Endothelial cell of umbilical vein (primary cell): ENCODE data around the gene BTK. TPM values are rescaled to one million over a fixed set of nuclear protein-coding genes. Genes with fewer than 3 reads are reported as not detected.

Experiments used
- BruUV-seq: library from RNA; stranded (reverse); fragments of 400-500 nt; replicated peaks from 2 replicates; lab custom pipeline; 2021; lab: Mats Ljungman, UMichigan
- CTCF ChIA-PET: fragments of 300-600, 350-600 bp; sonication (Branson Sonifier 250); formaldehyde crosslinking; loops from one replicate; lab custom pipeline; 2021; ENCODE audit warnings: antibody characterized with exemption, inconsistent platforms; lab: Charles Lee
- POLR2A ChIA-PET: fragments of 300-600, 350-600 bp; sonication (Branson Sonifier 250); formaldehyde crosslinking; loops from one replicate; lab custom pipeline; 2021; ENCODE audit warnings: antibody characterized with exemption, inconsistent platforms; lab: Charles Lee
- DNase-seq: peaks from one replicate; pipeline ENCODE4 v3.0.0-alpha.2; 2011; ENCODE audit warnings: low read depth, low spot score
- FAIRE-seq: peaks from 2 replicates; lab custom pipeline; 2011; peaks lifted over from hg19 to GRCh38; lab: Jason Lieb, UNC
- H2AFZ ChIP-seq: 2 replicates; pipeline ENCODE4 v1.6.0; 2012; ENCODE audit warnings: low read depth, low read length, control low read depth, inconsistent platforms
- H3K27ac ChIP-seq: 2 replicates; pipeline ENCODE4 v1.5.1; 2011; ENCODE audit warnings: low read depth, mild to moderate bottlenecking, control low read depth, low read length, moderate library complexity; ENCODE audit not compliant: insufficient read depth
- H3K27me3 ChIP-seq, 2 experiments: 2 replicates each; pipeline versions ENCODE4 v1.6.0 to v1.6.1; 2011; ENCODE audit warnings: low read length in 2 of 2, mixed read lengths in 1 of 2; ENCODE audit not compliant: control insufficient read depth in 2 of 2, insufficient read depth in 2 of 2
- H3K36me3 ChIP-seq, 2 experiments: 2 replicates in 1 of 2; 3 replicates in 1 of 2; pipeline ENCODE4 v1.5.1; 2011; ENCODE audit warnings: low read length in 2 of 2, mild to moderate bottlenecking in 1 of 2, moderate library complexity in 1 of 2; ENCODE audit not compliant: control insufficient read depth in 2 of 2, insufficient read depth in 2 of 2; ENCODE audit errors: extremely low read depth in 1 of 2
- H3K4me1 ChIP-seq: 3 replicates; pipeline ENCODE4 v1.5.1; 2011; ENCODE audit warnings: mild to moderate bottlenecking, low read length; ENCODE audit not compliant: control insufficient read depth, insufficient read depth; ENCODE audit errors: extremely low read depth
- H3K4me2 ChIP-seq: 2 replicates; pipeline ENCODE4 v1.6.1; 2011; ENCODE audit warnings: low read length, control low read depth, mixed read lengths; ENCODE audit not compliant: insufficient read depth
- H3K4me3 ChIP-seq, 3 experiments: fragments of 200-600 bp in 1 of 3; sonication (generic), shearing (Covaris generic) in 1 of 3; replicated peaks in 1 of 3; 2 replicates each; pipeline ENCODE4 v1.5.1; 2011 to 2016; ENCODE audit warnings: control low read depth in 3 of 3, low read length in 3 of 3, mild to moderate bottlenecking in 2 of 3, inconsistent platforms in 1 of 3, low read depth in 1 of 3, moderate library complexity in 1 of 3; ENCODE audit not compliant: insufficient read depth in 1 of 3
- H3K79me2 ChIP-seq: 2 replicates; pipeline ENCODE4 v1.6.0; 2012; ENCODE audit warnings: low read length, inconsistent platforms; ENCODE audit not compliant: control insufficient read depth, insufficient read depth
- H3K9ac ChIP-seq: replicated peaks from 2 replicates; pipeline ENCODE3; 2011; ENCODE audit warnings: low read length, control low read depth; ENCODE audit not compliant: insufficient read depth; ENCODE audit errors: extremely low read depth
- H3K9me1 ChIP-seq: replicated peaks from 3 replicates; pipeline ENCODE4 v1.6.0; 2011; ENCODE audit warnings: mild to moderate bottlenecking, low read length; ENCODE audit not compliant: control insufficient read depth, insufficient read depth; ENCODE audit errors: extremely low read depth
- H3K9me3 ChIP-seq: replicated peaks from 2 replicates; pipeline ENCODE4 v1.5.1; 2012; ENCODE audit warnings: low read length, inconsistent platforms; ENCODE audit not compliant: control insufficient read depth, insufficient read depth
- H4K20me1 ChIP-seq: replicated peaks from 2 replicates; pipeline ENCODE3; 2011; ENCODE audit warnings: mild to moderate bottlenecking, low read length; ENCODE audit not compliant: control insufficient read depth, insufficient read depth; ENCODE audit errors: extremely low read depth
- CTCF ChIP-seq, 2 donors: IDR thresholded peaks; 1 replicate in 1 of 2; 2 replicates in 1 of 2; pipeline ENCODE4 v1.5.1; 2011; ENCODE audit warnings: low read length in 2 of 2, mild to moderate bottlenecking in 2 of 2, moderate library complexity in 2 of 2, control low read depth in 1 of 2, inconsistent platforms in 1 of 2, low read depth in 1 of 2; ENCODE audit not compliant: insufficient read depth in 1 of 2; ENCODE audit errors: extremely low read depth in 1 of 2
- EZH2 ChIP-seq: IDR thresholded peaks from 2 replicates; pipeline ENCODE4 v1.6.1; 2012; ENCODE audit warnings: borderline replicate concordance, low read depth, mild to moderate bottlenecking, moderate library complexity, low read length, inconsistent platforms; ENCODE audit not compliant: severe bottlenecking
- FOS ChIP-seq: IDR thresholded peaks from 2 replicates; pipeline ENCODE4 v1.6.1; 2011; ENCODE audit warnings: mild to moderate bottlenecking, low read length, moderate library complexity, borderline replicate concordance; ENCODE audit not compliant: insufficient read depth
- GATA2 ChIP-seq: IDR thresholded peaks from 2 replicates; pipeline ENCODE4 v1.7.0; 2011; ENCODE audit warnings: low read depth, mild to moderate bottlenecking, moderate library complexity, mixed read lengths, low read length; ENCODE audit not compliant: insufficient read length, insufficient read depth
- JUN ChIP-seq: IDR thresholded peaks from 2 replicates; pipeline ENCODE4 v1.6.1; 2011; ENCODE audit warnings: borderline replicate concordance, low read depth; ENCODE audit not compliant: insufficient read length, insufficient read depth
- MAX ChIP-seq: IDR thresholded peaks from 2 replicates; pipeline ENCODE4 v1.6.1; 2011; ENCODE audit not compliant: insufficient read depth, insufficient read length
- MYC ChIP-seq: IDR thresholded peaks from one replicate; pipeline ENCODE4 v1.6.1; 2011; ENCODE audit warnings: mild to moderate bottlenecking, low read depth, low read length
- POLR2A ChIP-seq: IDR thresholded peaks from 2 replicates; pipeline ENCODE4 v1.6.1; 2012; ENCODE audit warnings: low read depth, mild to moderate bottlenecking, control low read depth, low read length
- POLR2AphosphoS5 ChIP-seq: IDR thresholded peaks from 2 replicates; pipeline ENCODE4 v1.6.1; 2012; ENCODE audit warnings: low read depth, mild to moderate bottlenecking, control low read depth, low read length, moderate library complexity; ENCODE audit not compliant: insufficient read depth
- dilution Hi-C: fragments of 300-500 bp; cut with MboI; formaldehyde crosslinking; loops from one replicate; pipeline ENCODE4 v1.15.0; 2019; ENCODE audit warnings: low sequenced_read_pairs; ENCODE audit not compliant: extremely low pct_ligation_motif_present
- intact Hi-C: fragments of 100-400 bp; cut with micrococcal nuclease; formaldehyde crosslinking; loops from one replicate; pipeline ENCODE4 v1.10.0; 2022
- polyA plus RNA-seq, 4 experiments: library from polyadenylated mRNA; depleted of rRNA in 3 of 4; stranded (reverse) in 3 of 4; unstranded in 1 of 4; fragments of >200 nt; gene quantifications; 2 replicates each; pipeline versions ENCODE4 v1.2.1 to v1.2.3, GENCODE V29; 2011 to 2012; ENCODE audit warnings: missing spikeins in 1 of 4
- total RNA-seq: library from RNA; stranded (reverse); gene quantifications from 2 replicates; pipeline ENCODE4 v1.2.3, GENCODE V29; 2021

The BTK gene
- total and polyA plus RNA-seq, 2 donors (not counting 3 experiments of a cell fraction or from before 2014, with no cell fraction given), result 0.11 to 0.13 TPM

GRCh38 chrX:101408532-101408841 is 22.5 kb upstream of the BTK start:
- dilution Hi-C loops, result no loop called here
- no peak overlapping the region for H2AFZ ChIP-seq
- H4K20me1 ChIP-seq, result no peaks in the 10 kb centered on the region
- ChIA-PET CTCF (no interaction called here), POLR2A (no interaction called here)
- no peak for TF ChIP-seq GATA2
- TF ChIP-seq POLR2AphosphoS5, result no peak
- TF ChIP-seq POLR2A, result no peak
- TF ChIP-seq MAX, result no peak
- TF ChIP-seq MYC, result no peak
- no peak for TF ChIP-seq JUN
- TF ChIP-seq EZH2, result no peak
- TF ChIP-seq CTCF (IDR thresholded peaks at IDR 0.05; ENCODE audit: extremely low read depth in 1 of 2, insufficient read depth in 1 of 2, low read depth in 1 of 2, low read length in 2 of 2), result no peak
- no peak for TF ChIP-seq FOS
- no peaks in the 10 kb centered on the region for H3K9me3 ChIP-seq
- FAIRE-seq (no peak), DNase-seq (no peak)
- peak overlapping the region; percentile 73 to 95 (median 78) for H3K4me3 ChIP-seq
- no peaks in the 10 kb centered on the region for H3K27me3 ChIP-seq
- H3K4me2 ChIP-seq, result peak overlapping the region; percentile 96
- peak overlapping the region; percentile 99 for H3K9ac ChIP-seq
- BruUV-seq, result TSS peak; percentile 68
- intact Hi-C loops, result loop anchor here (1.0 kb wide), 2 partner anchors 10 to 18 kb away; no protein-coding TSS in a partner anchor
- H3K9me1 ChIP-seq, result no peaks in the 10 kb centered on the region
- peaks cover 0 to 2% of the 10 kb centered on the region in 2 experiments for H3K36me3 ChIP-seq
- peaks cover 53% of the 10 kb centered on the region for H3K79me2 ChIP-seq
- peaks cover 12% of the 10 kb centered on the region for H3K4me1 ChIP-seq
- peak overlapping the region; percentile 97 for H3K27ac ChIP-seq
